Prostate gland (tissue), 2 donors: Measurements from ENCODE around the gene MSH2. TPM values are rescaled to one million over a fixed set of nuclear protein-coding genes. Genes with fewer than 3 reads are reported as not detected.

Experiments
- DNase-seq: peaks from one replicate; pipeline ENCODE4 v3.0.0-alpha.2; 2019; ENCODE audit warnings: low spot score
- H3K27ac ChIP-seq, 2 donors: fragments of 200-600 bp; sonication (generic); 2 replicates each; pipeline ENCODE4 v1.5.1; 2017 to 2019
- H3K27me3 ChIP-seq: fragments of 200-600 bp; sonication (generic); replicated peaks from 2 replicates; pipeline ENCODE4 v1.5.1; 2019; ENCODE audit not compliant: insufficient read depth
- H3K36me3 ChIP-seq, 2 donors: fragments of 200-600 bp; sonication (generic); 1 replicate in 1 of 2; 2 replicates in 1 of 2; pipeline versions ENCODE4 v1.5.1 to v1.8.1; 2017 to 2019
- H3K4me1 ChIP-seq: fragments of 200-600 bp; sonication (generic); replicated peaks from 2 replicates; pipeline ENCODE4 v1.5.1; 2019
- H3K4me3 ChIP-seq, 2 donors: fragments of 200-600 bp; sonication (generic); 2 replicates each; pipeline ENCODE4 v1.5.1; 2017 to 2019
- H3K9me3 ChIP-seq: fragments of 200-600 bp; sonication (generic); 2 replicates; pipeline ENCODE4 v1.5.1; 2017
- CTCF ChIP-seq, 4 experiments: fragments of 200-600 bp in 2 of 4; fragments of 450-650 bp in 2 of 4; sonication (generic) in 2 of 4; IDR thresholded peaks; 1 replicate in 3 of 4; 2 replicates in 1 of 4; pipeline ENCODE4 v1.5.1; 2016 to 2019; ENCODE audit warnings: antibody characterized with exemption in 4 of 4, mild to moderate bottlenecking in 2 of 4, moderate library complexity in 2 of 4
- POLR2A ChIP-seq: fragments of 450-650 bp; IDR thresholded peaks from one replicate; pipeline ENCODE4 v1.6.1; 2016; ENCODE audit warnings: antibody characterized with exemption, mild to moderate bottlenecking
- POLR2AphosphoS5 ChIP-seq: sonication (generic); formaldehyde crosslinking; IDR thresholded peaks from one replicate; pipeline ENCODE4 v1.6.1; 2017; ENCODE audit warnings: antibody characterized with exemption
- WGBS: methylation state at CpG from one replicate; pipeline ENCODE4 v1.1.5; 2018; 5-methylcytosine and 5-hydroxymethylcytosine counted together
- intact Hi-C: fragments of 100-400 bp; cut with DNase I; formaldehyde crosslinking; loops from one replicate; pipeline ENCODE4 v1.14.2; 2022
- total RNA-seq, 2 donors: library from RNA; depleted of rRNA; stranded (reverse); fragments of >200 nt; gene quantifications; one replicate each; pipeline ENCODE4 v1.1.0, GENCODE V29; 2016

MSH2 gene
- total RNA-seq, 2 donors from 2014 or later: 14.0 to 17.9 TPM

GRCh38 chr2:47471429-47472116, 68.6 kb downstream of the MSH2 start:
- intact Hi-C loops: no loop called here
- no peaks in the 10 kb centered on the region for H3K9me3 ChIP-seq
- no peak overlapping the region for H3K27ac ChIP-seq
- H3K27me3 ChIP-seq: no peaks in the 10 kb centered on the region
- H3K36me3 ChIP-seq: no peaks in the 10 kb centered on the region
- TF ChIP-seq POLR2A (no peak), CTCF (IDR thresholded peaks at IDR 0.05) (no peak), POLR2AphosphoS5 (no peak)
- no peak for DNase-seq
- H3K4me1 ChIP-seq: no peaks in the 10 kb centered on the region
- H3K4me3 ChIP-seq: no peak overlapping the region
- WGBS: 89% methylated on average over 5 of the region's 5 CpGs

GRCh38 chr2:47479863-47480262, 76.9 kb downstream of the MSH2 start:
- Histone ChIP-seq H3K4me1 (no peaks in the 10 kb centered on the region), H3K4me3 (no peak overlapping the region), H3K27ac (no peak overlapping the region), H3K9me3 (no peaks in the 10 kb centered on the region), H3K36me3 (no peaks in the 10 kb centered on the region), H3K27me3 (no peaks in the 10 kb centered on the region)
- DNase-seq: no peak
- TF ChIP-seq POLR2AphosphoS5 (no peak), CTCF (IDR thresholded peaks at IDR 0.05) (no peak), POLR2A (no peak)
- intact Hi-C loops: no loop called here
- 97% methylated on average over 1 of the region's 1 CpG for WGBS

GRCh38 chr2:47483191-47483590, 80.2 kb downstream of the MSH2 start:
- H3K36me3 ChIP-seq: no peaks in the 10 kb centered on the region
- no peak for TF ChIP-seq POLR2AphosphoS5
- TF ChIP-seq CTCF (IDR thresholded peaks at IDR 0.05): no peak
- no peak for TF ChIP-seq POLR2A
- DNase-seq: no peak
- WGBS: 97% methylated on average over 8 of the region's 8 CpGs
- H3K4me1 ChIP-seq: no peaks in the 10 kb centered on the region
- H3K27ac ChIP-seq: no peak overlapping the region
- intact Hi-C loops: no loop called here
- H3K4me3 ChIP-seq: no peak overlapping the region
- no peaks in the 10 kb centered on the region for H3K27me3 ChIP-seq
- H3K9me3 ChIP-seq: no peaks in the 10 kb centered on the region

- no peaks in the 10 kb centered on the region for H3K4me1 ChIP-seq
- DNase-seq: no peak
- H3K27me3 ChIP-seq: no peaks in the 10 kb centered on the region
- no peaks in the 10 kb centered on the region for H3K9me3 ChIP-seq
- 95% methylated on average over 5 of the region's 5 CpGs for WGBS
- no peak overlapping the region for H3K4me3 ChIP-seq
- intact Hi-C loops: no loop called here
- H3K27ac ChIP-seq: no peak overlapping the region
- no peak for TF ChIP-seq CTCF (IDR thresholded peaks at IDR 0.05)
- no peak for TF ChIP-seq POLR2A
- no peak for TF ChIP-seq POLR2AphosphoS5
- no peaks in the 10 kb centered on the region for H3K36me3 ChIP-seq
Measured at GRCh38 chr2:47484396-47484795, 81.4 kb downstream of the MSH2 start.

GRCh38 chr2:47485177-47485576, 82.2 kb downstream of the MSH2 start:
- H3K27ac ChIP-seq: no peak overlapping the region
- H3K4me3 ChIP-seq: no peak overlapping the region
- no peaks in the 10 kb centered on the region for H3K9me3 ChIP-seq
- TF ChIP-seq CTCF (IDR thresholded peaks at IDR 0.05): no peak
- TF ChIP-seq POLR2AphosphoS5: no peak
- no peak for TF ChIP-seq POLR2A
- no peaks in the 10 kb centered on the region for H3K27me3 ChIP-seq
- no peaks in the 10 kb centered on the region for H3K36me3 ChIP-seq
- DNase-seq: no peak
- 85% methylated on average over 3 of the region's 3 CpGs for WGBS
- intact Hi-C loops: no loop called here
- no peaks in the 10 kb centered on the region for H3K4me1 ChIP-seq
